Stimulated activated CD8-positive, alpha-beta memory T cell treated with anti-CD3 and anti-CD28 coated beads, Interleukin-2, amount 100 ng/mL, for 48 hours (primary cell): ENCODE results near the gene P4HA1.
"Not testable (repeated sequence)": the region's sequence is repeated elsewhere in the genome, so short reads cannot be mapped to it uniquely, and the experiment has no call there.

Experiments
- DNase-seq, 2 donors: peaks; one replicate each; pipeline ENCODE4 v3.0.0-alpha.2; 2020; ENCODE audit warnings: low read depth in 2 of 2

Gene P4HA1

DNA sequence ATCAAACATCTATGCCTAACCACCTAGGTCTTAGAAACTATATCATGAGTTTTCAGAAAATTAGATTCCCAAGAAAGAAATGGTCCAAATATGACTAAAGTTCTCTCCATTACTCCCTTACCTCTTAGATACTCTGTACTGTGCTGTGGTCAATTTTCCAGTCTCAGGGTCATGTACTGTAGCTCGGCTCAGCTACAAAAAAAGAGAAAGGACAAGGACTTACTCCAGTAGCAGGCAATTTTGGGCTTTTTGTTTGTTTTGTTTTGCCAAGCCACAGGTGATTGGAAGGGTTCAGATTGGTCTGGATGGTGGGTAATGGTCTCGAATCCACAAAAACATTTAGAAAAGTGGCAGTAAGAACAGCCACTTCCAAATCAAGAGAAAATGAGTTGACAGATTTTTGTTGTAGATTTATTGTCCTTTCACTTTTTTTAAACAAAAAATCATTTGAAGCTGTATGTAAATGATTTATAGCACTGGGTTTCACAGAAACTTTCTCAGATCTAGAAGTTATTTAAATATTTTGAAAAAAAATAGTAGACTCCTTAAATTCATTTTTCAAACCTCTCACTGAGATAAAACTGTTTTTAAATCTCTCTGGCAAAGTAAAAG is 52.8 kb downstream of the P4HA1 start:
- no peak for DNase-seq

DNA sequence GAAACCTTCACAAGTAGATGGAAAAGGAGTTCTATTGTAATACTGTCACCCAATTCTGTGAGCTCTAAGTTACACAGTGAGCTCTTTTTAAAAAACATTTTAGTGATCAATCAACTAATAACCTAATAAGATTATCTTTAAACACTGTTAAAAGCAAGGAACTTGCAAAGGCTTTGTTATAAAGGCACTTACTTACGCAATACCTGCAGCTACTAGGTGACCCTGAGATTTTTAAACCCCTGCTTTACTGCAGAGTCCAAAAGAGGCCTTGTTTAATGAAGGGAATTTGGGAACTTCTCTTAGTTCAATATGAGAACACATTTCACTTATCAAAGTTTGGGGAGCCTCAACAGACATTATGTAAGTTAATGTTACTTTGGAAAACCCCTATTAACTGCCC is 53.3 kb downstream of the P4HA1 start:
- DNase-seq: no peak

DNA sequence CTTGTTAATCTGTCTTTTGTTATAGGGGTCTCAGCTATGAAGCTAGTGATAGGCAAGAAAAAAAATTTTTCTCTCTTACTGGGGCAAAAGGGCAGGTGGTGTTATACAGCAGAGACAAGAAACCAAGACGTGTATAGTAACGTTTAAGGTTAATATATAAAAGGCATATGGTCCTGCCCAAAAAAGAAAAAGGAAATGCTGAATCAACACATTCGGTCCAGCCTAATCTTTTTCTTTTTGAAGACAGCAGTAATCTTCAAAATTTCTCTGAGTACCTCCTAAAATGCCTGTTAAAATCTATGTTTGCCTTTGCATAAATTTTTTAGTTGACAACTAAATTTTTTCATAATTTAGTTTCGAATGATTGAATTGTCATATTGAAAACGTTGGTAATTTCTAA is 54.5 kb downstream of the P4HA1 start:
- DNase-seq: no peak

DNA sequence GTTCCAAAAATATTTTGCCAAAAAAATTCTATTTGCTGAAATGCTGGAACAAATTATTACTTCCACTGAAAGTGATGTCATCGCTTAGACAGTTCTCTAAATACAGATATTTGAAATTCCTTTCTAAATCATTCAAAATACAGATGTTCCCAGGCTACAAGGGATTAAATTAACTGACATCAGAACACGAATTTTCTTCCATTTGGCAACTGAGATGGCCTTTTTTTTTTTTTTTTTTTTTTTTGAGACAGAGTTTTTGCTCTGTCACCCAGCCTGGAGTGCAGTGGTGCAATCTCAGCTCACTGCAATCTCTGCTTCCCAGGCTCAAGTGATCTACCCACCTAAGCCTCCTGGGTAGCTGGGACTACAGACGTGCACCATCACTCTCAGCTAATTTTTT is 57.0 kb downstream of the P4HA1 start:
- DNase-seq: no peak

DNA sequence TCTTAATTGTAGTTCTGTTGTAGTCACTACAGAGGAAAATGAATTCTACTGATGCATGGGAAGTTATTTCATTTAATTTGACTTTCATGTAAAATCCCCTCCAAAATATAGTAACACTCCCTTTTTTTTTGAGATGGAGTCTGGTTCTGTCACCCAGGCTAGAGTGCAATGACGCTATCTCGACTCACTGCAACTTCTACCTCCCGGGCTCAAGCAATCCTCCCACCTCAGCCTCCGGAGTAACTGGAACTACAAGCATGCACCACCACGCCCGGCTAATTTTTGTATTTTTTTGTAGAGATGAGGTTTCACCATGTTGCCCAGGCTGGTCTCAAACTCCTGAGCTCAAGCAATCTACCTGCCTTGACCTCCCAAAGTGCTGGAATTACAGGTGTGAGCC is 60.4 kb downstream of the P4HA1 start:
- not testable (repeated sequence) for DNase-seq

DNA sequence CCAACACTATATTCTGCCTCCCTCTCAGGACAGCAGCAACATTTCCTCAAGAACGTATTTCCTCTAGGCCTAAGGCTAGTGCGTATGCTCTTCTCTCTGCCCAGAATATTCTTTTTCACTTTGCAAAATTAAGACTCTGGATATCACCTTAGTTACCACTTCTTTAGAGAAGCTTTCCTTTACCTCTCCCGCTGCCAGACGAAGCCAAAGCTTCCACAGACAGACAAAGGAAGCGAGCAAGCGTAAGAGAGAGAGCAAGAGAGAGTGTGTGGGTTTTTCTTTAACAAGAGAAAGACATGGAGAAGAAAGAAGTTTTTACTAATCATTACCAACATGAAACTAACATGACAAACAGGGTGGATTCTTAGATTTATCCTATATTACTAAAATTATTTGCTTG is 64.1 kb downstream of the P4HA1 start:
- no peak for DNase-seq

DNA sequence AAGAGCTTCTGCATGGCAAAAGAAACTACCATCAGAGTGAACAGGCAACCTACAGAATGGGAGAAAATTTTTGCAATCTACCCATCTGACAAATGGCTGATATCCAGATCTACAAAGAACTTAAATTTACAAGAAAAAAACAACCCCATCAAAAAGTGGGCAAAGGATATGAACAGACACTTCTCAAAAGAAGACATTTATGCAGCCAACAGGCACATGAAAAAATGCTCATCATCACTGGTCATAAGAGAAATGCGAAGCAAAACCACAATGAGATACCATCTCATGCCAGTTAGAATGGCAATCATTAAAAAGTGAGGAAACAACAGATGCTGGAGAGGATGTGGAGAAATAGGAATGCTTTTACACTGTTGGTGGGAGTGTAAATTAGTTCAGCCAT is 70.0 kb downstream of the P4HA1 start:
- not testable (repeated sequence) for DNase-seq

DNA sequence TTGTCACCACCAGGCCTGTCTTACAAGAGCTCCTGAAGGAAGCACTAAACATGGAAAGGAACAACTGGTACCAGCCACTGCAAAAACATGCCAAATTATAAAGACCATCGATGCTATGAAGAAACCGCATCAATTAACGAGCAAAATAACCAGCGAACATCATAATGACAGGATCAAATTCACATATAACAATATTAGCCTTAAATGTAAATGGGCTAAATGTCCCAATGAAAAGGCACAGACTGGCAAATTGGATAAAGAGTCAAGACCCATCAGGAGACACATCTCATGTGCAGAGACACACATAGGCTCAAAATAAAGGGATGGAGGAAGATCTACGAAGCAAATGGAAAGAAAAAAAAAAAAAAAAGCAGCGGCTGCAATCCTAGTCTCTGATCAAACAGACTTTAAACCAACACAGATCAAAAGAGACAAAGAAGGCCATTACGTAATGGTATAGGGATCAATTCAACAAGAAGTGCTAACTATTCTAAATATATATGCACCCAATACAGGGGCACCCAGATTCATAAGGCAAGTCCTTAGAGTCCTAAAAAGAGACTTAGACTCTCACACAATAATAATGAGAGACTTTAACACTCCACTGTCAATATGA is 73.1 kb downstream of the P4HA1 start:
- not testable (repeated sequence) for DNase-seq

DNA sequence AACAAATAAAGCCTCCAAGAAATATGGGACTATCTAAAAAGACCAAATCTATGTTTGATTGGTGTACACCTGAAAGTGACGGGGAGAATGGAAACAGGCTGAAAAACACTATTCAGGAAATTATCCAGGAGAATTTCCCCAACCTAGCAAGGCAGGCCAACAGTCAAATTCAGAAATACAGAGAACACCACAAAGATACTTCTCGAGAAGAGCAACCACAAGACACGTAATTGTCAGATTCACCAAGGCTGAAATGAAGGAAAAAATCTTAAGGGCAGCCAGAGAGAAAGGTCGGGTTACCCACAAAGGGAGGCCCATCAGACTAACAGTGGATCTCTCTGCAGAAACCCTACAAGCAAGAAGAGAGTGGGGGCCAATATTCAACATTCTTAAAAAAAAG is 73.7 kb downstream of the P4HA1 start:
- DNase-seq: not testable (repeated sequence)

DNA sequence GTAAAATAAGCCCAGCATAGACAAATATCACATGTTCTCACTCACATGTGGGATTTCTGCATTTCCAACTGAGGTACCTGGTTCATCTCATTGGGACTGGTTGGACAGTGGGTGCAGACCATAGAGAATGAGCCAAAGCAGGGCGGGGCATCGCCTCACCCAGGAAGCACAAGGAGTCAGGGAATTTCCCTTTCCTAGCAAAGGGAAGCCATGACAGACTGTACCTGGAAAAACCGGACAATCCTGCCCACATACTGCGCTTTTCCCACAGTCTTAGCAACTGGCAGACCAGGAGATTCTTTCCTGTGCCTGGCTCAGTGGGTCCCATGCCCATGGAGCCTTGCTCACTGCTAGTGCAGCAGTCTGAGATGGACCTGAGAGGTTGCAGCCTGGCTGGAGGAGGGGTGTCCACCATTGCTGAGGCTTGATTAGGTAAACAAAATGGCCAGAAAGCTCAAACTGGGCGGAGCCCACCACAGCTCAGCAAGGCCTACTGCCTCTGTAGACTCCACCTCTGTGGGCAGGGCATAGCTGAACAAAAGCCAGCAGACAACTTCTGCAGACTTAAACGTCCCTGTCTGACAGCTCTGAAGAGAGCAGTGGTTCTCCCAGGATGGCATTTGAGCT is 75.0 kb downstream of the P4HA1 start:
- DNase-seq: not testable (repeated sequence)

DNA sequence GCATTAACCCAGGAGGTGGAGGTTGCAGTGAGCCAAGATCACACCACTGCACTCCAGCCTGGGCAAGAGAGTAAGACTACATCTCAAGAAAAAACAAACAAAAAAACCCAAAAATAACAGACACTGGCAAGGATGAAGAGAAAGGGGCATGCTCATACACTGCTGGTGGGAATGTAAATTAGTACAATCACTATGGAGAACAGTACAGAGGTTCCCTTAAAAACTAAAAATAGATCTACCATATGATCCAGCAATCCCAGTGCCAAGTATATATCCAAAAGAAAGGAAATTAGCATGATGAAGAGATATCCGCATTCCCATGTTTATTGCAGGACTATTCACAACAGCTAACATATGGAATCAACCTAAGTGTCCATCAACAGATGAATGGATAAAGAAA is 75.6 kb downstream of the P4HA1 start:
- DNase-seq: no peak

DNA sequence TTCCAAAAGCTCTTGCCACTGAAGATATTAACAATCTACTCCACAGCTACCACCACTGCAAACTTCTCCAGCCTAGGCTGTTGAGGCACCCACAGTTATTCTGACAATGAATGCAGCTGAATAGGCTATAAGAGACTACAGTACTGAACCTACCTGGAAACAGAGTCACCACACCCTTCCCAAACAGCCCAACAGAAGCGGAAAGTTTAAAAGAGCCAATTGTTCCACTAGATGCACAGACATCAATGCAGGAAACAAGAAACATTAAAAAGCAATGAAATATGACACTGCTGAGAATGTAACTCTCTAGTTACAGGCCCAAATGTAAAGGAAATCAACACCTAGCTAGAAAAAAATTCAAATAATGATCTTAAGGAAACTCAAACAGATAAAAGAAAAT is 77.6 kb downstream of the P4HA1 start:
- no peak for DNase-seq

DNA sequence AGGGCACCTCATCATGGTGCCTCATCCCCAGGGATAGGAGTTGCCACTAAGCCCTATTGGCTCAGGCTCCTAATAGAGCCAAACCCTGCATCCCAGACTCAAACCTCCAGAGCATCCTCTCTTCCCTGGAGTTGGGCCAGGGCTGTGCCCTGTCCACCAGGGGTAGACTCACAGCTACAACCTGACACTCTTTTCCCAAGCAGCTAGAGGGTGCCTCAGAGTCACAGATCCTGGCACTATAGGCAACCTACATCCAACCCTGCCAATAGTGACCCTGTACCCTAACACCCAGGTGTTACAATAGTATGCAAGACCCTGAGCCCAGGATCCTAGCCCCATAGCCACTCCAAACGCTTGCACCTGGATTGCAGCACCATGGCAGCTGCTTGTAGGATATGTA is 78.0 kb downstream of the P4HA1 start:
- DNase-seq: no peak

DNA sequence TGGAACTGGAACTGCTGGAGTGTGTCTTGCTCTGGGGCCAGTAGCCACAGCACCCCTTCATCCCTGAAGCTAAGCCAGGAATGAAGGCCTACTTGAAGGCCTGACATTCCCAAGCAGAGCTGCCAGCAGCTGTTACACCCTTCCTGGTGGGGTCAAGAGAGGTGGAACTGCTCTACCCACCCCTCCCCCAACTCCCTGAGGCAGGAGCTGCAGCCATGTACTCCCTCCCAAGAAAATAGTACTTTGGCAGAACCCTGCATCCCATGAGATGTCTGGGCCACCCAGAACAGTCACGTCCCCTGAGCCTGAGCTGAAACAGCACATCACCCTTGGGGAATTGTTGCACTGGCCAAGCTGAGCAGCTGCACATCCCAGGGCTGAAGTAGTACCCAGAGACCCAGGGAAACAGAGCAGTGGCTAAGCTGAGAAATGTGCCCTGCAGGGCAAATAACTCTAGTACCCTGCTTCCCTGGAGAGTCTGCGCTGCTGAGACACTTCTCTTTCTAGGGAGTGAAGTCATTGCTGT is 78.6 kb downstream of the P4HA1 start:
- no peak for DNase-seq

DNA sequence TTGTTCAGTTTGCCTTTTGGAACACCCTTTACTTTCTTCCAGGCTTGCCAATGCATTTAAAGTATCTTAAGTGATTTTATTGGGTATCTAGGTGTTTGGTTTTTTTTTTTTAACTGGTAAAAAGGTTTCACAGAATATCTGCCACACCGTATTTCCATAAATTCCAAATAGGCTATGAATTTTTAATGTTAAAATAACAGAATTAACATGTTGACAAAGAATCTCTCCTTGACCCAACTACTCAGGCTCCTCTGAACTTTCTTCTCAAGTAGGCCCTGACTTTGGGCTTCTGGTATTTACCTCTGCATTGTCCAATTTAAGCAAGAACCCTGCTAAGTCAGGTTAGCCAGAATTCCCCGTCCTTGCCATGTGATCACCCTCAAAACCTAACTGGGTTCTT is 80.9 kb downstream of the P4HA1 start:
- no peak for DNase-seq

DNA sequence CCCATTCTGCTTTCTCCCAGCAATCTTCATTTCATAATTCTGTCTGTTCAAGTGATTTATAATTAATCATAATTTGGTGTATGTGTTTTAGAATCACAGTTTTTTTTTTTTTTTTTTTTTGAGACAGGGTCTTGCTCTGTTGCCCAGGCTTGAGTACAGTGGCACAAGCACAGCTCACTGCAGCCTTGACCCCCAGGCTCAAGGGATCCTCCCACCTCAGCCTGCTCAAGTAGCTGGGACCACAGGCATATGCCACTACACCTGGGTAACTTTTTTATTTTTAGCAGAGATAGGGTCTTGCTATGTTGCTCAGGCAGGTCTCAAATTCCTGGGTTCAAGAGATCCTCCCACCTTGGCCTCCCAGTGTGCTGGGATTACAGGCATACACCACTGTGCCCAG is 92.8 kb downstream of the P4HA1 start:
- DNase-seq: no peak

DNA sequence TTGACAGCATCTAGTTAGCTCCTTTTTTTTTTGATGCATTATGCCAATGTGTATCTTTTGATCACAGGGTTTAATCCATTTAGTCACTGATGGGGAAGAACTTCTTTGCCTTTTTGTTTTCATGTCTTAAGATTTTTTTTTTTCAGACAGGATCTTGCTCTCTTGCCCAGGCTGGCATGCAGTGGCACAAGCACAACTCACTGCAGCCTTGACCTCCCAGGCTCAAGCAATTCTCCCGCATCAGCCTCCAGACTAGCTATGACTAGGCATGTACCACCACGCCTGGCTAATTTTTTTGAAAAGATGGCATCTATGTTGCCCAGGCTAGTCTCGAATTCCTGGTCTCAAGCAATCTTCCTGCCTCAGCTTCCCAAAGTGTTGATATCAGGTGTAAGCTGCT is 95.7 kb downstream of the P4HA1 start:
- DNase-seq: no peak

DNA sequence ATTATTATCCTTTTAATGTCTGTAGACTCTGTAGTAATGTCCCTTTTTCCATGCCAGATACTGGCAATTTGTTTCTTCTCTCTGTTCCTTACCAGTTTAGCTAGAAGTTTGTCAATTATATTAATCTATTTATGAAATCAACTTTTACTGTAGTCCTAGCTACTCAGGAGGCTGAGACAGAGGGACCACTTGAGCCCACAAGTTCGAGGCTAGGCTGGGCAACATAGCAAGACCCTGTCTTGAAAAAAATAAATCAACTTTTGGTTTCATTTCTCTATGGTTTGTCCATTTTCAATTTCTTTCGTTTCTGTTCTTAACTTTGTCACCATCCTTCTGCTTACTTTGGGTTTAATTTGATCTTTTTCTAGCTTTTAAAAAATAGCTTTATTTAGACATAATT is 99.6 kb downstream of the P4HA1 start:
- DNase-seq: no peak

DNA sequence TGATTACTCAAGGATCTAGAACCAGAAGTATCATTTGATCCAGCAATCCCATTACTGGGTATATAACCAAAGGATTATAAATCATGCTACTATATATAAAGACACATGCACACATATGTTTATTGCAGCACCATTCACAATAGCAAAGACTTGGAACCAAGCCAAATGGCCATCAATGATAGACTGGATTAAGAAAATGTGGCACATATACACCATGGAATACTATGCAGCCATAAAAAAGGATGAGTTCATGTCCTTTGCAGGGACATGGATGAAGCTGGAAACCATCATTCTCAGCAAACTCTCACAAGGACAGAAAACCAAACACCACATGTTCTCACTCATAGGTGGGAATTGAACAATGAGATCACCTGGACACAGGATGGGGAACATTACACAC is 101.2 kb downstream of the P4HA1 start:
- not testable (repeated sequence) for DNase-seq

DNA sequence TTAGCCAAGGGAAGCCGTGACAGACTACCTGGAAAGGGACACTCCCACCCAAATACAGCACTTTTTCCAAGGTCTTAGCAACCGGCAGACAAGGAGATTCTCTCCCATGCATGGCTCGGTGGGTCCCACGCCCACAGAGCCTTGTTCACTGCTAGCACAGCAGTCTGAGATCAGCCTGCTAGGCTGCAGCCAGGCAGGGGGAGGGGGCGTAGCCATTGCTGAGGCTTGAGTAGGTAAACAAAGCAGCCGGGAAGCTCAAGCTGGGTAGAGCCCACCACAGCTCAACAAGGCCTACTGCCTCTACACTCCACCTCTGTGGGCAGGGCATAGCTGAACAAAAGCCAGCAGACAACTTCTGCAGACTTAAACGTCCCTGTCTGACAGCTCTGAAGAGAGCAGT is 106.9 kb downstream of the P4HA1 start:
- not testable (repeated sequence) for DNase-seq

DNA sequence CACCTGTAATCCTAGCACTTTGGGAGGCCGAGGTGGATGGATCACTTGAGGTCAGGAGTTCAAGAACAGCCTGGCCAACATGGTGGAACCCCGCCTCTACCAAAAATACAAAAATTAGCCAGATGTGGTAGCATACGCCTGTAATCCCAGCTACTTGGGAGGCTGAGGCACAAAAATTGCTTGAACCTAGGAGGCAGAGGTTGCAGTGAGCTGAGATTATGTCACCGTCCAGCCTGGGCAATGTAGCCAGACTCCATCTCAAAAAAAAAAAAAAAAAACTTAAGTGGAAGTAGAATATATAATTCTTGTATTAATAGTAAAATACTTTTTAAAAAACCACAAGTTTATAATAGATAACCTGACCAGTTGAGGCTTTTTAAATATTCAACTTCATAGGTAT is 112.0 kb downstream of the P4HA1 start:
- not testable (repeated sequence) for DNase-seq

DNA sequence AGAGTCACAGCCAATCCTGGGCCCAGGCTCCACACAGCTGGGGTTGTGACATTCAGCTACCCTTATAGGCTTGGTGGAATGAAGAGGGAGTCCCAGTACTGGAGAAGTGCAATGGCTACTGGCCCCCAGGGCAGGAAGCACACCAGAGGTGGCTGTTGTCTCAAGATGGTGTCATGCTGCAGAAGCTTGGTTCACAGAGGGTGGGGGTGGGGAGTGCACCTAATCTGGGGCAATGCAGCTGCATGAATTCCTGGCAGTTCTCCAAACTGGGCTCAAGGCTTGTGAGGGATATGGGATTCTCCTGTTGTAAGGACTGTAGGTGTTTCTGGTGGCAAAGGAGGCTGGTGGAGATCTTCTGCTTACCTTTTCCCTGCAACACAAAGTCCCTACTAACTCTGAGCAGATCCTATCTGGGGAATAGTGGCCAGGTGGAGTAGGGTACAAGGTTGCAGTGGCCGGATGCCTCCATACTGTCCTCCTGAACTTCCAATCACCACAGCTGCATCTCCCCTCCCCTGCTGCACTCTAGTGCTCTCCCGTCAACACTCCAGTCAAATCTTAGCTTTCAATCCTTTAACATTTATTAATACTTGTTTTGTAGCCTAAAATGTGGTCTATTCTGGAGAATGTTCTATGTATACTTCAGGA is 114.7 kb downstream of the P4HA1 start:
- DNase-seq: no peak
